Measurements from ENCODE around the gene SMIM30.
A peak's percentile ranks its signal among the peaks of the same experiment; 100 is the strongest.

Gene SMIM30

DNA sequence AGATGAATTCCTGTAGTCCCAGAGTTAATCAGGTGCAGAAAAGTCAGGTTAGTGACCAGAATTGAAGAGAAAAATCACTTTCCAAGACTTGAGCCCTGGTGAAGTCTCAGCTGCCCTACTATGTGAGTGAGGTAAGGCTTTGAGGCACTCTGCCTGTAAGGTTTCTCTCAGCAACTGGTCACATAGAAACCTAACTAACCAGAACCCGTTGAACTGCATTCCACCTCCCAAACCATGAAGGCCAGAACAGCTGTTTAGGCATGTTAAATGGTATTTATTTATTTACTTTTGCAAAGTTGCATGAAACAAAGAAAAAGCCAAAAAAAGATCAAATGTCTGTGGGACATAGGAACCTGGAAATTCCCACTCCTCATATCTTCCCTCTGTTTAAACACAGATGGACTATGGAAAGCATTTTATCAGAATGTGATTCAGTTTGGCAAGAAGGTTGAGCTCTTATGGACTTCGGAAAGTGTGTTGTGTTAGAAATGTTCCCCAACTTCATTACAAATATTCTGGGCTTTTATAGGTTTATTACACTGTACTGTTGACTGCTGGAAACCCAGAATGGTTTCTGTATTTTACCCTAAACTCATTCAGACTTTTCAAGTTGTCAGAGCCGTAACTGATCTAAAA, 19.0 kb downstream of the SMIM30 start:
- DNase-seq, result no peak

DNA sequence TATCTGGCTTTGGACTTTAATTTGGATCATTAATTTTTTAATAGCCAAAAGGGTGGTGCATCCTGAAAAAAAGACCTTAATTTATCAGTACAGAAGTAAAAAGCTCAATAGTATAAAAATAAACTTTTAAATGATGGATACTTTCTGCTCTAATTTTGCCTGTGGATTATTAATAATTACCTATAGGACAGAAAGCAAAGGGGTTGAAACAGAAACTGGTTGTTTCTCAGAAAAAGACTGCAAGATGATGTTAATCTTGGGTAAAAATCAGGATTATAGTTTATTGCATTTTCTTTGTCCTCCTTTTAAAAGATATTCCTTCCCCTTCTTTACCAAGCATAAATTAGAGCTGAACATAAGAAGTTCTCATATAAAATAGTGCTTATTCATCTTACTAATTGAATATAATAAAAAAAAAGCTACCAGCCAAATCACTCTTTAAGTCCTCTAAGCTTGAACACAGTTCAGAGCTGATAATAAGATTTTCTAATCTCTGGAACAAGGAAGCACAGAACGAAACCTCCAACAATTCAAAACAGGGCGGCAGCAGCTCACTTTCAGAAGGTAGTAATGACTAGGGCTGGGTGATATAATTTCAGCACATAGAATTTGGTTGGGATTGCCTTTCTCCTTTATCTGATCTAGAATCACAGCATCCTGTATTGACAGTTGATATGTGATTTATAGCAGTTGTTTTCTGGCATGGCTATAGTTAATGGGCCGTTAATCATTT, 23.7 kb downstream of the SMIM30 start:
- DNase-seq, result no peak

DNA sequence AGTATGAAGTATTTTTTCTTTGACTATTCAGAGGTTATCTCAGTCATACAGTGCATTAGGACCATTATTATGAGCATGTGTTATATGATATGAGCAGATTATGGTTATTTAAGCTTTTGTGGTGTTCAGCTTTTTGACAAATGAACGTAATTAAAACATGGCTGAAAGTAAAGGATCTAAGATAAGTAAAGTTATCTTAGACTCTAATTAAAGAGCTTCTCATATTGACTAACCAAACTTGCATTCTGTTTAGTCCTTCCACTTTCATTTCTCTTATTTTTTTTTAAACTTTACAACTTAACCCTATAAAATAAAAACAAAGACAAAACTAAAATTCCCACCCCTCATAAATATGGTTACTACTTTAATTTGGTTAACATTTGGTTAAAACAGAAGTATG, 24.8 kb downstream of the SMIM30 start:
- no peak for DNase-seq

DNA sequence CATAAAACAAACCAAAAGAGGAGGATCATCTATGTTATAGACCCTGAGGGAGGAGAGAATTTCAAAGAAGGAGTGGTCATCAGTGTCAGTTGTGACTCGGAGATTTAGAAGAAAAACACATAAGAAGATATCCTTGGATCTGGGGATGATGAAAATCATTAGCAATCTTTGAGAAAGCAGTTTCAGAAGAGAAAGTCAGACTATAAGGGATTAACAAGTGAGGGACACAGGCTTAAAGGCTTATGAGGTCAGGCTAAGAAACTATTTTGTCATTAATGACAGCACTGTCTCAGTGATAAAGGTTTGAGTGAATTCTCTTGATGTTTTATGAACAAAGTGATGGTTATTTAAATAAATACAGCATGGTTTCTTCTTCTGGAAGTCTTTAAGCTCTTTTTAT, 25.6 kb downstream of the SMIM30 start:
- DNase-seq, result no peak

DNA sequence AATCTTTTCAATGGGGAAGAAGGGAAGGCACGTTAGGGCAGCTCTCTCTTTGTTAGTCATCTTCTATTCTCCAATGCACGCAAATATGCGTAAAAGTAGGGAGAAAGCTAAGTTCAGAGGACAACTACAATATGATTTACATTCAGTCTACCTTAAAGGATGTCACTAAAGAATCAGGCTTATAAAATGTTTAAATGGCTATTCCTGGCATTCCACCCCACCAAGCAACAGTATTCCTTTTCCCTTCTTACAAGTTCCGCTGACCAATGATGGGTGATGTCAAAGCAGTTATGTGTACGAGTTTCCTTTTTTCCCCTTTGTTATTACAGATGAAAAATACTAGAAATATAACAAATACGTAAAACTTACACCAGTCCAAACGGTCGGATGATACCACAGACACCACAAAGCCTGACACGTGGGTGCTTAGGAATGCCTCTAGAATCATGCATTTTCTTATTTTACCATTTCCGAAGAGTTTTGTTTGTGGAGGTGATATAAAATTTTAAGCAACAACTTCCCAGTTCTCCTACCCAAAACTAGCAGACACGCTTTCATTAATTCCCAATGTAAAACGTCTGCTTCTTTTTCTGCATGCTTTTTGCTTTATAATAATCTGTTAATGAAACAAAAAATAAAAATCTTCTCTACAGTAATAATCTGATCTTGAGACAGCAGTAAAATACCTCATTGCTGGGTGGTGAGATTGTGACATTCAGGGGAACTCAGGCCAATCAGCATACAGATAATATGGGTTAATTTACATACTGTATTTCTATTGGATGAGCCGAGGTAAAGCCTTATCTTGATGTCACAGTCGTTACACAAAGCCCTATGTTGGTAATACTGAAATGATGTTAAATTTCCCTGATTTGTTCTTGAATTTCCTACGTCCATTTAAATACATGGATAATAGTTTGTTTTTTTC, 31.0 kb downstream of the SMIM30 start:
- DNase-seq, result peak; percentile 22 to 74

DNA sequence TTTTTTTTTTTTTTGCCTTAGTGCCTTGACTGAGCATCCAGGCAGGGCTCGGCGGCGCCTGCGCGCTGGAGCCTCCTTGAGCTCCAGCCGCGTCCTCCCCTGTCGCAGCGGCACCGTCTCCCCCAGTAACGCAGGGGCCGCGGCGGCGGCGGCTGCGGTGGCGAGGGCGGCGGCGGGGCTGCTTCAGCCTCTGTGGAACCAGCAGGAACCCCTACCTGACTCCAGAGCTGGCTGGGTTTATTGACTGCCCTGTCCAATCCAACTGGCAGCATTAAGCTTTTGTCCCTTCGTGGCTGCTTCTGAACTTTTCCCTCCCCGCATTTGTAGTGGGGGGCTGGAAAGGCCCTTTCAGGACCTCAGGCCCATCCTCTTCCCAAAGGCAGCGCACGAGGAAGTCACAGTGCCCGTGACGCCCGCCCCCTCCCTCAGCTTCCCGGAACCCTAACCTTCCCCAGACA, 31.9 kb downstream of the SMIM30 start, which contains the start of gene GPR85:
Gene GPR85, minus strand, starts transcription at position 397 of the 458 bp plus-strand sequence. CDS start 2,106 bp downstream, outside the sequence.
- no peak for DNase-seq

DNA sequence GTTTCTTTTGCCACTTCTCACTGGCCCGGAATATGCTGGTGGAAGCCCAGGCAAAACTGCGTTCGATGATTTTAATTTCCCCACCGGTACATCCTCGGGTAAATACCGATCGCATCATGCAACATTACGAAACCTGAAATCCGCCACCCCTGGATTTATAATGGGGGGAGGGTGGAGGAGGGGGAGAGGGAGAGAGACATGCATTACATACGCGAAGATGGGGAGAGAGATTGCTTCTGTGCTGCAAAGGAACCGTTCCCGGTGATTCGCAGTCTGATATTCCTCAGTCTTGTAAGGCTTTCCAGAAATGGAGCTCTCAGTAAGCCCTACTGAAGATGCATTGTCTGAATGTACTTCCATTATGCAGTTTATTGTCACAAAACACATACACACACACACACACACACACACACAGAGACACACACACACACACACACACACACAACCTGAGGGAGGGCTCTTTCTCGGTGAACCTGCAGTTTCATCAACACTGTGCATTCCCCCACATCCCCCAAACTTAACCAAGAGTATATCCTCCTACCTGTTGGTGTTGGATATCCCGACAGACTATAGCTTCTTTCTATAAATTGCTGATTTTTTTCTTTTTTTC, 32.5 kb downstream of the SMIM30 start:
- DNase-seq, result no peak

DNA sequence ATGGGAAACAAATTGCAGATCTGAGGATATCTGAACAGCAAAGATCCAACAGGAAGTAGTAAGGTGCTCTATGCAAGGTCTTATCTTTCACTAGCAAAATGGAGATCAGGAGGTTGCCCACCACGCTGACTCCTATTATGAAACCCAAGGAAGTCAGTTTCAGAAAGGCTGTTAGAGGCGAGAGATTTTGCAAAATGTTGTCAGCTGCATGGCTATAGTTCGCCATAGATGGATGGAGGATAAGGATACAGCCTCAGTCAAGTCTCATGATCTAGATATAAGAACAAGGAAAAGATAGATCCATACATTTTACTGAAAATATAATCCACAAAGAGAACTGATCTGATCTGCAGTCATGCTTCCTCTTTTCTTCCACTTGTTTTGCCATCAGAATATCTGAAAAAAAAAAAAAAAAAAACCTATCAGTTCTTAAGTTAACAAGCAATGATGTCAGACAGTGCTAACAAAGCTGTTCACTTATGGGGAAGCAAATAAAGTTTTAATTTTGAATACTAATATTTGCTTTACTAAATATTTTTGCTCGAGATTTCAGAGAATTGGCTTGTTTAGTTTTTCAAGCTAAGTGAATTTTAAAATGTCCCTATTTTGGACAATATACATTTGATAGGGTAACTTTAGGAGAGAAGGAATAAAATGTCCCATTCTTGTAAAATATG, 33.7 kb downstream of the SMIM30 start:
- DNase-seq, result no peak

DNA sequence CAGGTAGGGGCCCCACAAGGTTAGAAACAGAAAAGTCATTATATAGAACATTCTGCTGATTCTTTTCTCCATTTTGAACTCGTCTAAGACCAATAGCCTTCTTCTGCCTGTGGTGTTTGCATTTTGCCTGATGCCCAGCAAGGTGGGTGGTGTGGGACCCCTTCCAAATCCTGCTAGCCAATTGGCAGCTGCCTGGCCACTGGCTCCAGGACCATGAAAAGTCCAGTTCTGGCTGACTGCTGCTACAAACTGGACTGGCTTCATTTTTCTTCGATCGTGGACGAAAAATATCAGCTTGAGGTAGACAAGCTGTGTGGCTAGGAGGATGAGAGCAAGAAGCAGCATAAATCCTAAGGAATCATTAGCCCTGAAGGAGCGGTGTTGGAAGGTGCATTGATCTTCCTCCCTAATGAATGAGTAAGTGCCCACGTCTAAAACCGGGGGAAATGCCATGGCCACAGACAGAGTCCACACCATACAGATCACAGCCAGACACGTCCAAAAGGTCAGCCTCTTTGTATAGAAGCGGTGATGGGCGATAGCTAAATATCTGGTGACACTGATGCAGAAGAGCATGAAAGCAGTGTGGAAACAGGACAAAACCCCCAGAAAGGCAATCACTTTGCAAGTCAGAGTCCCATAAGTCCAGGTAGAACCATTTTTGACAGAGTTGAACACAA, 34.4 kb downstream of the SMIM30 start:
- no peak for DNase-seq

DNA sequence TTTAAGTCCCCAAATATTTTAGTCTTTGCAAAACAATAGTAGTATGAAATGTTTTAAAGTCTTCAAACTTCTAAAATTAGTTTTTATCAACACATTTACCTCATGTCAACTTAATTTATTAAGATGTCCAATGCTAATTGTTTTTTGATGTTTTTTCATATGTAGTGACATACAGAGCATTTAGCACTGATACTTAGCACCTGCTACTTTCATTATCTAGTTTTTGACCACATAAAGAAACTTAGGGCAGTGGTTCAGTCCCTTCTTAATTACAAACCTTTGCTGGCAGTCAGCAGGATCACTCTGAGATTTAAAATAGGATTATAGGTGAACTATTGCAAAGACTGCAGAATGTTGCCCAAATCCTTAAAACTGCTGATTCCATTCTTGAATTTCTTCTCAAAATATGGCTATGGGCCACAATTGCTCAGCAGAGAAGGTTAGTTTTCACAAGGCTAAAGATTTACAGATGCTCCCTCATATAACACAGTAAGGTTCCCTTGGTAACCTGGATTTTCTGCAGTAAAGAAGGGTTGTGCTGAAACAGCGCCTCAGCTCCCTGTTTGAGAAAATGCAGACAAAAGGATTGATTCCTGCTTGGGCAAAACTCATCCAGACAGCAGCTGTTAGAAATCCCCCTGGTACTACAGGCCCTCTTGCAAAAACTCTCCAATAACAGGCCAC, 35.1 kb downstream of the SMIM30 start:
- DNase-seq, result no peak

DNA sequence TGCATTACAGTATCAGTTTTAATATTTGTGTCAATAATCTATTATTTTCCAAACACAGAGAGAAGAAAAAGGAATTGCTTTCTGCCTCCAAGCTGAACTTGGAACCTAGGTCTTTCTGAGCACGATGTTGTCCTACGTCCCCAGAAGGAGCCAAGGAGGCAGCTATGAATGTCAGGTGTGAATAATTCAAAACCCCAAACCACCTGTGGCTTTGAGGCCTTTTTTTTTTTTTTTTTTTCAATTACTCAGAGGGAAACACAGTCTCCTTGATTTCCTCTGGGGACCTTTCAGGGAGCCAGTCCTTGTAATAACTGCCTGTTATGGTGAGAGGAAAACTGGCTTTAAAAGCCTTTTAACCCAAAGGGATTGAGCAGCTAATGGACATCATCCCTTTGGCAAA, 40.0 kb downstream of the SMIM30 start:
- DNase-seq, result no peak

DNA sequence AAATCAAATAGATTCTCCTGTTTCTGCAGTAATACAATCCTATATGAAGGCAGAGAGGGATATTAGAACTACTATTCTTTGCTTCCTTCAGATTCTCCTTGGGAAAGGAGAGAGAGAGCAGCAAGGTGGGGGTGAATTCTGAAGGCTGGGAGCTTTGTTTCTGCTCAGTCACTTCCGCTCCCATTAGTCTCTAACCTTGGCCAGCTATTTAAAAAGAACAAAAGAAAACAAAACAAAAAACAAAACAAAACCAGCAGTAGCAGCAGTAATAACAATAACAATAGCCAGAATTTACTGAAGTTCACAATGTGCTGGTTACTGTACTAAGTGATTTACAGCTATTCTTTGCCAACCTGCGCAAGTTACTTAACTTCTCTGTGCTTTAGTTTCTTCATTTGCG, 41.7 kb downstream of the SMIM30 start:
- DNase-seq, result no peak

DNA sequence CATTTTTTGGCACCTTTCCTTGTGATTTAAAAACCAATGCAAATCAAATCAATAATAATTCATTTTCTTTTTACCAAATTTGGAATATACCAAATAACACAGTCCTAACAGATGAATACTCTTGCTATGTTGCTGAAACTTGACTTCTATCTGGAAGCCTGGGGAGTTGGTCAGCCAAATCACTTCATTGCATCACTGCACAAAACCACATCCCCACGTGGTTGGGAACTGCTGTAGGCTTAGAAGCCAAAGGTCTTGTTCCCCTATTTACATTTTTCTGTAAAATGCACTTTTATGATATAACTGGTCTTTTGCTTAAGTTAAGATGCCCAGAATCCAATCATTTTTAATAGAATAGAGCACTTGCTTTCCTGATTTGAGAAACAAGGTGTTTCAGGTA, 46.9 kb downstream of the SMIM30 start:
- no peak for DNase-seq

Measured in cerebellar nuclear complex (tissue), 1 donor.